Measurements from ENCODE around the gene ANKRD13B. TPM values are rescaled to one million over a fixed set of nuclear protein-coding genes. Genes with fewer than 3 reads are reported as not detected.

The ANKRD13B gene
- total RNA-seq, 4 donors from 2014 or later: 4.2 to 14.9 (median 8.3) TPM

- Histone ChIP-seq H3K4me1 (peaks cover 0 to 27% (median 22%) of the 10 kb centered on the region in 4 donors), H3K4me3 (no peak overlapping the region), H3K36me3 (no peaks in the 10 kb centered on the region), H3K27ac (no peak overlapping the region), H3K27me3 (no peaks in the 10 kb centered on the region), H3K9me3 (no peaks in the 10 kb centered on the region)
- no peak for TF ChIP-seq CTCF (IDR thresholded peaks at IDR 0.05)
- no peak for TF ChIP-seq POLR2A (IDR thresholded peaks at IDR 0.05)
- no peak for DNase-seq
These were observed 3.2 kb downstream of the ANKRD13B start for GRCh38 chr17:29595943-29596774.

- peaks cover 0 to 20% (median 16%) of the 10 kb centered on the region in 4 donors for H3K4me1 ChIP-seq
- H3K36me3 ChIP-seq: no peaks in the 10 kb centered on the region
- no peak overlapping the region for H3K4me3 ChIP-seq
- no peaks in the 10 kb centered on the region for H3K27me3 ChIP-seq
- DNase-seq: no peak
- TF ChIP-seq CTCF (IDR thresholded peaks at IDR 0.05) (no peak), POLR2A (IDR thresholded peaks at IDR 0.05) (no peak)
- H3K9me3 ChIP-seq: no peaks in the 10 kb centered on the region
- H3K27ac ChIP-seq: no peak overlapping the region
These were observed 3.9 kb downstream of the ANKRD13B start for GRCh38 chr17:29596811-29597210.

- Histone ChIP-seq H3K27ac (no peak overlapping the region), H3K36me3 (no peaks in the 10 kb centered on the region), H3K9me3 (no peaks in the 10 kb centered on the region), H3K27me3 (no peaks in the 10 kb centered on the region), H3K4me1 (peaks cover 0 to 13% (median 10%) of the 10 kb centered on the region in 4 donors), H3K4me3 (no peak overlapping the region)
- TF ChIP-seq POLR2A (IDR thresholded peaks at IDR 0.05) (no peak), CTCF (IDR thresholded peaks at IDR 0.05) (no peak)
- no peak for DNase-seq
These were observed 4.6 kb downstream of the ANKRD13B start for GRCh38 chr17:29597361-29598172.

- no peaks in the 10 kb centered on the region for H3K4me1 ChIP-seq
- TF ChIP-seq POLR2A (IDR thresholded peaks at IDR 0.05) (no peak), CTCF (IDR thresholded peaks at IDR 0.05) (no peak)
- no peak overlapping the region for H3K27ac ChIP-seq
- H3K4me3 ChIP-seq: no peak overlapping the region
- no peaks in the 10 kb centered on the region for H3K36me3 ChIP-seq
- no peaks in the 10 kb centered on the region for H3K9me3 ChIP-seq
- DNase-seq: no peak
- H3K27me3 ChIP-seq: no peaks in the 10 kb centered on the region
These were observed 10.3 kb downstream of the ANKRD13B start for GRCh38 chr17:29603109-29603674.

GRCh38 chr17:29607557-29608195 is 14.7 kb downstream of the ANKRD13B start:
- no peak for DNase-seq
- Histone ChIP-seq H3K4me3 (no peak overlapping the region), H3K9me3 (peaks cover 0 to 4% (median 0%) of the 10 kb centered on the region in 4 donors), H3K4me1 (no peaks in the 10 kb centered on the region), H3K36me3 (no peaks in the 10 kb centered on the region), H3K27me3 (no peaks in the 10 kb centered on the region), H3K27ac (no peak overlapping the region)
- no peak for TF ChIP-seq CTCF (IDR thresholded peaks at IDR 0.05)

Data from Peyer's patch (tissue), 4 donors.